Occipital lobe (tissue), 2 donors: ENCODE data around the gene CD2AP. TPM values are rescaled to one million over a fixed set of nuclear protein-coding genes. Genes with fewer than 3 reads are reported as not detected.
"Not testable (repeated sequence)": the region's sequence is repeated elsewhere in the genome, so short reads cannot be mapped to it uniquely, and the experiment has no call there.

Experiments
- DNase-seq: peaks from one replicate; lab custom pipeline; 2025; lab: John Stamatoyannopoulos, UW
- total RNA-seq: library from RNA; depleted of rRNA; stranded (reverse); fragments of >200 nt; gene quantifications from one replicate; pipeline ENCODE4 v1.2.3, GENCODE V29; 2014

CD2AP gene
- total RNA-seq, result 23.1 TPM

GRCh38 chr6:47477497-47478232 lies at the start of gene CD2AP:
Gene CD2AP, plus strand, starts transcription at chr6:47477789. Its CDS starts 456 bp downstream, at chr6:47478245.
- peak; percentile 82 for DNase-seq

GRCh38 chr6:47428288-47428687 lies 49.3 kb upstream of the CD2AP start:
- DNase-seq, result no peak

- no peak for DNase-seq
Observed at GRCh38 chr6:47428746-47429664, 48.6 kb upstream of the CD2AP start.

- DNase-seq, result no peak
Observed at GRCh38 chr6:47434372-47435253, 43.0 kb upstream of the CD2AP start.

- no peak for DNase-seq
Observed at GRCh38 chr6:47435254-47435612, 42.4 kb upstream of the CD2AP start.

GRCh38 chr6:47437592-47437991 lies 40.0 kb upstream of the CD2AP start:
- DNase-seq, result no peak

- DNase-seq, result no peak
Observed at GRCh38 chr6:47438481-47439347, 38.9 kb upstream of the CD2AP start.

- no peak for DNase-seq
Observed at GRCh38 chr6:47439348-47439668, 38.3 kb upstream of the CD2AP start.

GRCh38 chr6:47440719-47441118 lies 36.9 kb upstream of the CD2AP start:
- no peak for DNase-seq

GRCh38 chr6:47444964-47445363 lies 32.6 kb upstream of the CD2AP start:
- not testable (repeated sequence) for DNase-seq

- no peak for DNase-seq
Observed at GRCh38 chr6:47446669-47447330, 30.8 kb upstream of the CD2AP start.

- DNase-seq, result no peak
Observed at GRCh38 chr6:47447722-47448121, 29.9 kb upstream of the CD2AP start.

GRCh38 chr6:47451162-47451561 lies 26.4 kb upstream of the CD2AP start:
- DNase-seq, result no peak

GRCh38 chr6:47452899-47453298 lies 24.7 kb upstream of the CD2AP start:
- no peak for DNase-seq

GRCh38 chr6:47453372-47453936 lies 24.1 kb upstream of the CD2AP start:
- DNase-seq, result no peak

- no peak for DNase-seq
Observed at GRCh38 chr6:47454713-47455396, 22.7 kb upstream of the CD2AP start.

GRCh38 chr6:47455533-47456209 lies 21.9 kb upstream of the CD2AP start:
- no peak for DNase-seq

GRCh38 chr6:47456536-47456975 lies 21.0 kb upstream of the CD2AP start:
- DNase-seq, result no peak

GRCh38 chr6:47457370-47457769 lies 20.2 kb upstream of the CD2AP start:
- DNase-seq, result no peak
